H1 (cell line): ENCODE data around the gene SLC7A9. TPM values are rescaled to one million over a fixed set of nuclear protein-coding genes. Genes with fewer than 3 reads are reported as not detected.

Experiments
- FOSL1 ChIP-seq: IDR thresholded peaks from 2 replicates; pipeline ENCODE4 v1.6.1; 2011; ENCODE audit warnings: mild to moderate bottlenecking, low read depth, low read length, moderate library complexity; ENCODE audit not compliant: insufficient read depth
- HDAC2 ChIP-seq, 2 experiments: fragments of 300-600 bp in 1 of 2; sonication (generic) in 1 of 2; IDR thresholded peaks; 2 replicates each; pipeline ENCODE4 v1.6.1; 2011 to 2012; ENCODE audit warnings: low read depth in 2 of 2, low read length in 2 of 2, mild to moderate bottlenecking in 2 of 2, moderate library complexity in 2 of 2, borderline replicate concordance in 1 of 2, inconsistent platforms in 1 of 2
- SUZ12 ChIP-seq: fragments of 200-600 bp; sonication (generic); IDR thresholded peaks from 2 replicates; pipeline ENCODE4 v1.6.1; 2012; ENCODE audit warnings: mild to moderate bottlenecking, inconsistent platforms, low read length, moderate library complexity, mixed read lengths
- ZNF274 ChIP-seq: IDR thresholded peaks from 2 replicates; pipeline ENCODE4 v1.7.0; 2012; ENCODE audit warnings: low read length, borderline replicate concordance; ENCODE audit errors: extremely low read depth
- polyA plus RNA-seq, 7 experiments: library from polyadenylated mRNA; depleted of rRNA in 3 of 7; stranded (reverse) in 5 of 7; unstranded in 2 of 7; fragments of >200 nt in 5 of 7; fragments of 200-250 nt in 2 of 7; gene quantifications; 1 replicate in 5 of 7; 2 replicates in 1 of 7; 4 replicates in 1 of 7; pipeline versions ENCODE4 v1.2.1 to v1.2.3, GENCODE V29; 2011 to 2013; ENCODE audit warnings: missing spikeins in 2 of 7, mixed read lengths in 2 of 7
- total RNA-seq: library from RNA; stranded (reverse); fragmentation: NEBNext Ultra II Directional; extraction: Animal tissue kit (Norgen Biotek cat#: 25700); gene quantifications from 2 replicates; pipeline ENCODE4 v1.2.1, GENCODE V29; 2021
- TF ChIP-seq, protein P1 (sequence below): IDR thresholded peaks from 2 replicates; pipeline ENCODE4 v1.6.1; 2012; ENCODE audit warnings: inconsistent platforms

SLC7A9 gene
- total and polyA plus RNA-seq, 2 of the 8 experiments (the other 6 are each of a cell fraction or from before 2014, with no cell fraction given) = 0.15 TPM; not detected in 1

DNA sequence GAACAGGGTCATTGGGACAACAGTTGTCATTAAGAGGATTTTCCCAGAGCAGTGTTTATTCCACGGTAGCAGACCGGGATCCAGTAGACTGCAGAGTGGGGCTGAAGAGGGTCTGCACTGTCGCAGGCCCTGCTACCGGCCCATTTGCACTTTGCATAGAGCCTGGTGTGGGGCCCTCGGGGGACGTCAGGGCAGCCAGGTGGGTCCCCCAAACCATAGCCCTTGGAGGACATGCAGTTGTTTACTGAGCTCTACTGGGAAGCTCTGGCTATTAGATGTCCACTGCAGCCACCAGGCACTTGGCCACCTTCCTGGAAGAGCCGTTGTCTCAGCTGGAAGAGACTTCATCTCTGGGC, 45.8 kb downstream of the SLC7A9 start (continued):
- TF ChIP-seq FOSL1 = no peak
- TF ChIP-seq HDAC2 (IDR thresholded peaks at IDR 0.05; ENCODE audit: borderline replicate concordance in 1 of 2, low read depth in 2 of 2, low read length in 2 of 2) = no peak
- TF ChIP-seq, protein P1, sequence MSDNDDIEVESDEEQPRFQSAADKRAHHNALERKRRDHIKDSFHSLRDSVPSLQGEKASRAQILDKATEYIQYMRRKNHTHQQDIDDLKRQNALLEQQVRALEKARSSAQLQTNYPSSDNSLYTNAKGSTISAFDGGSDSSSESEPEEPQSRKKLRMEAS = no peak
- TF ChIP-seq ZNF274 = no peak
- no peak for TF ChIP-seq SUZ12
- TF ChIP-seq, all 59 proteins: peak for 0
